ENCODE results near the gene MON2.
"Not testable (repeated sequence)": the region's sequence is repeated elsewhere in the genome, so short reads cannot be mapped to it uniquely, and the experiment has no call there.

MON2 gene

GRCh38 chr12:62459976-62460375, 6.7 kb upstream of the MON2 start:
- Histone ChIP-seq H4K91ac (ENCODE audit: low read length) (no peak overlapping the region), H4K8ac (ENCODE audit: low read length) (no peak overlapping the region), H3K18ac (ENCODE audit: low read depth in 1 of 2, low read length in 2 of 2) (no peak overlapping the region), H3K36me3 (ENCODE audit: control insufficient read depth in 1 of 2, insufficient read depth in 2 of 2, low read depth in 1 of 2, low read length in 2 of 2) (no peaks in the 10 kb centered on the region), H3K14ac (ENCODE audit: low read length in 2 of 2) (no peak overlapping the region), H2BK12ac (ENCODE audit: low read length in 2 of 2) (no peak overlapping the region), H3K9me3 (ENCODE audit: control insufficient read depth, low read length) (peaks cover 10% of the 10 kb centered on the region), H2AFZ (ENCODE audit: low read depth, low read length) (no peak overlapping the region), H3K27me3 (ENCODE audit: control insufficient read depth in 1 of 2, insufficient read depth in 1 of 2, low read length in 2 of 2) (no peaks in the 10 kb centered on the region), H3K9ac (ENCODE audit: low read length) (no peak overlapping the region), H3K27ac (ENCODE audit: low read length, poor library complexity, severe bottlenecking) (no peak overlapping the region), H2BK120ac (ENCODE audit: low read depth, low read length) (no peak overlapping the region), H3K23ac (ENCODE audit: low read length in 2 of 2) (no peak overlapping the region), H2AK5ac (ENCODE audit: low read length, severe bottlenecking) (no peak overlapping the region), H3K4me2 (ENCODE audit: low read length, poor library complexity, severe bottlenecking) (no peak overlapping the region), H2BK5ac (ENCODE audit: low read depth, low read length, poor library complexity, severe bottlenecking) (no peak overlapping the region), H3K4me1 (ENCODE audit: control insufficient read depth, insufficient read depth, low read depth, low read length) (no peaks in the 10 kb centered on the region), H3K4ac (ENCODE audit: low read depth in 1 of 2, low read length in 2 of 2) (no peak overlapping the region), H3K4me3 (ENCODE audit: insufficient read depth in 1 of 2, low read depth in 1 of 2, low read length in 2 of 2) (no peak overlapping the region), H3K79me1 (replicated peaks; ENCODE audit: low read length, poor library complexity, severe bottlenecking) (no peaks in the 10 kb centered on the region), H2BK15ac (ENCODE audit: low read depth, poor library complexity, severe bottlenecking) (no peak overlapping the region)
- DNase-seq = no peak

GRCh38 chr12:62461171-62461837, 5.3 kb upstream of the MON2 start:
- not testable (repeated sequence) for H2AK5ac ChIP-seq (ENCODE audit: low read length, severe bottlenecking); H2BK12ac ChIP-seq (ENCODE audit: low read length in 2 of 2); H3K4me2 ChIP-seq (ENCODE audit: low read length, poor library complexity, severe bottlenecking); H3K79me1 ChIP-seq (replicated peaks; ENCODE audit: low read length, poor library complexity, severe bottlenecking); H3K4me3 ChIP-seq (ENCODE audit: insufficient read depth in 1 of 2, low read depth in 1 of 2, low read length in 2 of 2); H3K23ac ChIP-seq (ENCODE audit: low read length in 2 of 2); H2BK5ac ChIP-seq (ENCODE audit: low read depth, low read length, poor library complexity, severe bottlenecking); H4K91ac ChIP-seq (ENCODE audit: low read length); H3K4me1 ChIP-seq (ENCODE audit: control insufficient read depth, insufficient read depth, low read depth, low read length); H2AFZ ChIP-seq (ENCODE audit: low read depth, low read length); H3K27me3 ChIP-seq (ENCODE audit: control insufficient read depth in 1 of 2, insufficient read depth in 1 of 2, low read length in 2 of 2); H3K36me3 ChIP-seq (ENCODE audit: control insufficient read depth in 1 of 2, insufficient read depth in 2 of 2, low read depth in 1 of 2, low read length in 2 of 2); H2BK15ac ChIP-seq (ENCODE audit: low read depth, poor library complexity, severe bottlenecking); H3K27ac ChIP-seq (ENCODE audit: low read length, poor library complexity, severe bottlenecking); H3K9ac ChIP-seq (ENCODE audit: low read length); H3K18ac ChIP-seq (ENCODE audit: low read depth in 1 of 2, low read length in 2 of 2); DNase-seq; H3K14ac ChIP-seq (ENCODE audit: low read length in 2 of 2); H4K8ac ChIP-seq (ENCODE audit: low read length); H3K4ac ChIP-seq (ENCODE audit: low read depth in 1 of 2, low read length in 2 of 2); H2BK120ac ChIP-seq (ENCODE audit: low read depth, low read length)
- WGBS = 91% methylated on average over 27 of the region's 32 CpGs
- peaks cover 10% of the 10 kb centered on the region for H3K9me3 ChIP-seq (ENCODE audit: control insufficient read depth, low read length)

- not testable (repeated sequence) for H2AFZ ChIP-seq (ENCODE audit: low read depth, low read length); H3K4me3 ChIP-seq (ENCODE audit: insufficient read depth in 1 of 2, low read depth in 1 of 2, low read length in 2 of 2); H4K91ac ChIP-seq (ENCODE audit: low read length); H3K4me2 ChIP-seq (ENCODE audit: low read length, poor library complexity, severe bottlenecking); H3K9ac ChIP-seq (ENCODE audit: low read length); H3K36me3 ChIP-seq (ENCODE audit: control insufficient read depth in 1 of 2, insufficient read depth in 2 of 2, low read depth in 1 of 2, low read length in 2 of 2); H3K79me1 ChIP-seq (replicated peaks; ENCODE audit: low read length, poor library complexity, severe bottlenecking); H3K27ac ChIP-seq (ENCODE audit: low read length, poor library complexity, severe bottlenecking); H3K27me3 ChIP-seq (ENCODE audit: control insufficient read depth in 1 of 2, insufficient read depth in 1 of 2, low read length in 2 of 2); H2BK5ac ChIP-seq (ENCODE audit: low read depth, low read length, poor library complexity, severe bottlenecking); H3K14ac ChIP-seq (ENCODE audit: low read length in 2 of 2); H2BK12ac ChIP-seq (ENCODE audit: low read length in 2 of 2); H4K8ac ChIP-seq (ENCODE audit: low read length); DNase-seq; H3K18ac ChIP-seq (ENCODE audit: low read depth in 1 of 2, low read length in 2 of 2); H3K4ac ChIP-seq (ENCODE audit: low read depth in 1 of 2, low read length in 2 of 2); H2BK120ac ChIP-seq (ENCODE audit: low read depth, low read length); H2BK15ac ChIP-seq (ENCODE audit: low read depth, poor library complexity, severe bottlenecking); H3K4me1 ChIP-seq (ENCODE audit: control insufficient read depth, insufficient read depth, low read depth, low read length); H3K23ac ChIP-seq (ENCODE audit: low read length in 2 of 2); H2AK5ac ChIP-seq (ENCODE audit: low read length, severe bottlenecking)
- peaks cover 10% of the 10 kb centered on the region for H3K9me3 ChIP-seq (ENCODE audit: control insufficient read depth, low read length)
- WGBS = 85% methylated on average over 5 of the region's 7 CpGs
Measured at GRCh38 chr12:62463252-62463651, 3.4 kb upstream of the MON2 start.

GRCh38 chr12:62466018-62466593, 520 bp upstream of the MON2 start:
- no peak overlapping the region for H2AFZ ChIP-seq (ENCODE audit: low read depth, low read length)
- H3K23ac ChIP-seq (ENCODE audit: low read length in 2 of 2) = no peak overlapping the region
- no peak overlapping the region for H3K14ac ChIP-seq (ENCODE audit: low read length in 2 of 2)
- H3K27me3 ChIP-seq (ENCODE audit: control insufficient read depth in 1 of 2, insufficient read depth in 1 of 2, low read length in 2 of 2) = no peaks in the 10 kb centered on the region
- peak overlapping the region in 1 of 2 experiments; percentile 23 for H3K18ac ChIP-seq (ENCODE audit: low read depth in 1 of 2, low read length in 2 of 2)
- no peak overlapping the region for H2BK5ac ChIP-seq (ENCODE audit: low read depth, low read length, poor library complexity, severe bottlenecking)
- H2BK15ac ChIP-seq (ENCODE audit: low read depth, poor library complexity, severe bottlenecking) = no peak overlapping the region
- no peak overlapping the region for H2BK120ac ChIP-seq (ENCODE audit: low read depth, low read length)
- peaks cover 7% of the 10 kb centered on the region for H3K4me1 ChIP-seq (ENCODE audit: control insufficient read depth, insufficient read depth, low read depth, low read length)
- H3K9ac ChIP-seq (ENCODE audit: low read length) = peak overlapping the region; percentile 99
- H3K9me3 ChIP-seq (ENCODE audit: control insufficient read depth, low read length) = peaks cover 10% of the 10 kb centered on the region
- H4K8ac ChIP-seq (ENCODE audit: low read length) = no peak overlapping the region
- no peak overlapping the region for H2BK12ac ChIP-seq (ENCODE audit: low read length in 2 of 2)
- H3K4me3 ChIP-seq (ENCODE audit: insufficient read depth in 1 of 2, low read depth in 1 of 2, low read length in 2 of 2) = peak overlapping the region; percentile 90 to 91
- no peaks in the 10 kb centered on the region for H3K79me1 ChIP-seq (replicated peaks; ENCODE audit: low read length, poor library complexity, severe bottlenecking)
- H3K4me2 ChIP-seq (ENCODE audit: low read length, poor library complexity, severe bottlenecking) = peak overlapping the region; percentile 81
- peaks cover 0 to 6% of the 10 kb centered on the region in 2 experiments for H3K36me3 ChIP-seq (ENCODE audit: control insufficient read depth in 1 of 2, insufficient read depth in 2 of 2, low read depth in 1 of 2, low read length in 2 of 2)
- H4K91ac ChIP-seq (ENCODE audit: low read length) = no peak overlapping the region
- 1% methylated on average over 14 of the region's 16 CpGs for WGBS
- peak; percentile 46 for DNase-seq
- no peak overlapping the region for H2AK5ac ChIP-seq (ENCODE audit: low read length, severe bottlenecking)
- no peak overlapping the region for H3K4ac ChIP-seq (ENCODE audit: low read depth in 1 of 2, low read length in 2 of 2)
- peak overlapping the region; percentile 23 for H3K27ac ChIP-seq (ENCODE audit: low read length, poor library complexity, severe bottlenecking)

Data from mesenchymal stem cell (in vitro differentiated cells and primary cell).